Measurements from ENCODE around the gene NXN.
"Not testable (repeated sequence)": the region's sequence is repeated elsewhere in the genome, so short reads cannot be mapped to it uniquely, and the experiment has no call there.

DNA sequence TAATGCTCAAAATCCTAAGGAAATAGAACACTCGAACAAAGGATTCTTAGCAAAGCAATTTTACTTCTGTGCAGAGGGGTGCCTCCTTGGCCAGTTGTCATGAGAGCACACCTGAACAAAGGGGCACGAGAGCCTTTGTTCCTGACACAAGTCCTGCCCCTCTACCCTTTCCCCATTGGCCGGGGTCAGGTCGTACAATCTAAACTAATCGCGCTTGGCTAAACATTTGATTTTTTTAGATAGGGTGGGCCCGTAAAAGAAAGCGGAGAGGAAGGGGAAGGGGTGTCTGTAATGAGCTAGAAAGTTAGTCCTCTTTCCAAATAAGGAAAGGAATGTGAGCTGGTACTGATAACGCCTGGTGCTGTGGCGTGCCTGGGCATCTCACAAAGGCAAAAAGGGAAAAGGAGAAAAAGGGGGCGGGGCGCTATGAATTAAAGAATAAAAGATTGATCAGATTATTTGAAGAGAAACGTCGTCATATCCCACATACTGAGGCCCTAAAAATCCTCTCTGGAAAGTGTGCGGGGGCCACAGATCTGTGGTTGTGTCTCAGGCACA, 223.5 kb downstream of the NXN start:
- not testable (repeated sequence) for TF ChIP-seq CTCF (conservative IDR thresholded peaks at IDR 0.05; ENCODE audit: low read depth, low read length); EZH2 (IDR thresholded peaks at IDR 0.05; ENCODE audit: borderline replicate concordance, low read depth, low read length, poor library complexity, severe bottlenecking)

All from A673 (cell line).